CD4-positive, alpha-beta memory T cell (primary cell): ENCODE data around the gene RBM14. TPM values are rescaled to one million over a fixed set of nuclear protein-coding genes. Genes with fewer than 3 reads are reported as not detected.
A peak's percentile ranks its signal among the peaks of the same experiment; 100 is the strongest.

Source experiments
- CTCF ChIA-PET: fragments of 350-600 bp; sonication (Branson Sonifier 250); formaldehyde crosslinking; loops from one replicate; lab custom pipeline; 2021; ENCODE audit warnings: inconsistent platforms; ENCODE audit not compliant: partially characterized antibody; lab: Charles Lee
- POLR2A ChIA-PET: fragments of 350-600 bp; sonication (Branson Sonifier 250); formaldehyde crosslinking; loops from one replicate; lab custom pipeline; 2021; ENCODE audit not compliant: partially characterized antibody; lab: Charles Lee
- DNase-seq, 5 donors: peaks; one replicate each; pipeline versions ENCODE4 v3.0.0 to v3.0.0-alpha.2; 2020 to 2022; ENCODE audit warnings: mixed read lengths in 1 of 5
- H3K27ac ChIP-seq: one replicate; pipeline ENCODE4 v1.7.0; 2013; ENCODE audit warnings: low read depth, low read length
- H3K27me3 ChIP-seq: 2 replicates; pipeline ENCODE4 v1.7.0; 2013; ENCODE audit warnings: mild to moderate bottlenecking, low read length, moderate library complexity; ENCODE audit not compliant: insufficient read depth
- H3K36me3 ChIP-seq: 2 replicates; pipeline ENCODE4 v1.7.0; 2013; ENCODE audit warnings: mild to moderate bottlenecking, low read length, moderate library complexity; ENCODE audit not compliant: insufficient read depth
- H3K4me1 ChIP-seq: 2 replicates; pipeline ENCODE4 v1.7.0; 2013; ENCODE audit warnings: mild to moderate bottlenecking, low read length, moderate library complexity; ENCODE audit not compliant: insufficient read depth
- H3K4me3 ChIP-seq, 2 donors: one replicate each; pipeline ENCODE4 v1.7.0; 2013; ENCODE audit warnings: low read length in 2 of 2, mild to moderate bottlenecking in 1 of 2
- H3K9me3 ChIP-seq, 2 donors: one replicate each; pipeline ENCODE4 v1.7.0; 2013; ENCODE audit warnings: low read length in 2 of 2, control low read depth in 1 of 2; ENCODE audit not compliant: control insufficient read depth in 1 of 2
- H3K27ac Mint-ChIP-seq, 7 donors: one replicate each; pipeline ENCODE4 v1.8.0; 2020 to 2021; ENCODE audit warnings: mixed read lengths in 7 of 7, mild to moderate bottlenecking in 6 of 7, inconsistent platforms in 3 of 7, moderate library complexity in 3 of 7
- H3K27me3 Mint-ChIP-seq, 2 donors: one replicate each; pipeline ENCODE4 v1.8.0; 2020 to 2021; ENCODE audit warnings: mixed read lengths in 2 of 2
- H3K36me3 Mint-ChIP-seq, 2 donors: one replicate each; pipeline ENCODE4 v1.8.0; 2020 to 2021; ENCODE audit warnings: mixed read lengths in 2 of 2, inconsistent platforms in 1 of 2, mild to moderate bottlenecking in 1 of 2
- H3K4me1 Mint-ChIP-seq, 4 donors: one replicate each; pipeline ENCODE4 v1.8.0; 2020 to 2021; ENCODE audit warnings: mixed read lengths in 4 of 4, mild to moderate bottlenecking in 1 of 4
- H3K4me3 Mint-ChIP-seq, 8 donors: one replicate each; pipeline ENCODE4 v1.8.0; 2020 to 2021; ENCODE audit warnings: mixed read lengths in 8 of 8, mild to moderate bottlenecking in 7 of 8, moderate library complexity in 6 of 8, inconsistent platforms in 3 of 8
- H3K9me3 Mint-ChIP-seq, 8 donors: one replicate each; pipeline ENCODE4 v1.8.0; 2020 to 2021; ENCODE audit warnings: mixed read lengths in 8 of 8, mild to moderate bottlenecking in 5 of 8, inconsistent platforms in 3 of 8, moderate library complexity in 1 of 8
- intact Hi-C: fragments of 100-400 bp; cut with micrococcal nuclease; formaldehyde crosslinking; loops from one replicate; pipeline ENCODE4 v1.15.1; 2023
- polyA plus RNA-seq, 2 donors: library from polyadenylated mRNA; unstranded; fragments of 300-500 nt; fragmentation: Illumina TruSeq; gene quantifications; one replicate each; pipeline ENCODE4 v1.2.3, GENCODE V29; 2021
- total RNA-seq, 2 experiments: library from RNA; stranded (reverse); gene quantifications; one replicate each; pipeline ENCODE4 v1.2.3, GENCODE V29; 2021

RBM14 gene
- total and polyA plus RNA-seq, 4 experiments from 2014 or later: 66.2 to 196 (median 118) TPM

- ChIA-PET POLR2A (interaction anchor here (0.6 to 17.7 kb wide), 35 partner anchors 8 to 755 kb away, joined by 3 to 442 read pairs (median 6); partner anchors contain the start of genes ACTN3, B4GAT1, CCDC87 and CCS), CTCF (interaction anchor here (0.9 to 2.6 kb wide), 9 partner anchors 20 to 757 kb away, joined by 3 to 19 read pairs (median 3); partner anchors contain the start of genes CCDC87, CCS, MRPL11 and MUS81)
- Histone ChIP-seq H3K9me3 (no peaks in the 10 kb centered on the region), H3K36me3 (no peaks in the 10 kb centered on the region), H3K4me3 (peak overlapping the region; percentile 17 to 99), H3K27ac (peak overlapping the region; percentile 97), H3K27me3 (no peaks in the 10 kb centered on the region), H3K4me1 (peaks cover 48% of the 10 kb centered on the region)
- H3K4me3 Mint-ChIP-seq: peak overlapping the region; percentile 96 to 100 (median 98)
- intact Hi-C loops: loop anchor here (5.0 kb wide), 2 partner anchors 125 to 150 kb away; partner anchors contain the start of gene PELI3
- peaks cover 13 to 42% of the 10 kb centered on the region in 2 donors for H3K36me3 Mint-ChIP-seq
- H3K9me3 Mint-ChIP-seq: peaks cover 0 to 8% (median 0%) of the 10 kb centered on the region in 8 donors
- peak overlapping the region; percentile 98 to 100 (median 99) for H3K27ac Mint-ChIP-seq
- H3K4me1 Mint-ChIP-seq: peaks cover 32 to 70% (median 46%) of the 10 kb centered on the region in 4 donors
- peak in 4 of 5 donors; percentile 31 to 69 (median 43) for DNase-seq
- no peaks in the 10 kb centered on the region for H3K27me3 Mint-ChIP-seq
Measured at GRCh38 chr11:66617155-66617834, 865 bp downstream of the RBM14 start.

- ChIA-PET CTCF (interaction anchor here (0.7 to 4.8 kb wide), 5 partner anchors 20 to 59 kb away, joined by 3 to 35 read pairs (median 5); partner anchors contain the start of genes RBM4 and RBM4B), POLR2A (interaction anchor here (0.6 to 17.7 kb wide), 13 partner anchors 9 to 956 kb away, joined by 3 to 442 read pairs (median 4); partner anchors contain the start of genes CCDC87, CCS, CTSF and MRPL11)
- Mint-ChIP-seq H3K27ac (peak overlapping the region; percentile 98 to 100 (median 99)), H3K4me3 (peak overlapping the region; percentile 96 to 100 (median 98)), H3K4me1 (peaks cover 50 to 88% (median 64%) of the 10 kb centered on the region in 4 donors), H3K27me3 (no peaks in the 10 kb centered on the region), H3K36me3 (peaks cover 25 to 60% of the 10 kb centered on the region in 2 donors), H3K9me3 (peaks cover 0 to 11% (median 0%) of the 10 kb centered on the region in 8 donors)
- Histone ChIP-seq H3K4me1 (peaks cover 66% of the 10 kb centered on the region), H3K4me3 (peak overlapping the region in 1 of 2 donors; percentile 99), H3K27me3 (no peaks in the 10 kb centered on the region), H3K27ac (peak overlapping the region; percentile 97), H3K36me3 (peaks cover 6% of the 10 kb centered on the region), H3K9me3 (no peaks in the 10 kb centered on the region)
- DNase-seq: peak; percentile 78 to 88 (median 83)
- intact Hi-C loops: loop anchor here (1.0 to 5.0 kb wide), 3 partner anchors 40 to 152 kb away; partner anchors contain the start of gene PELI3
Measured at GRCh38 chr11:66619080-66619554, 2.7 kb downstream of the RBM14 start.

- Mint-ChIP-seq H3K36me3 (peaks cover 41 to 79% of the 10 kb centered on the region in 2 donors), H3K27ac (peak overlapping the region in 1 of 7 donors; percentile 71), H3K9me3 (peaks cover 0 to 9% (median 0%) of the 10 kb centered on the region in 8 donors), H3K27me3 (no peaks in the 10 kb centered on the region), H3K4me3 (no peak overlapping the region), H3K4me1 (peaks cover 45 to 90% (median 67%) of the 10 kb centered on the region in 4 donors)
- H3K27ac ChIP-seq: no peak overlapping the region
- H3K9me3 ChIP-seq: no peaks in the 10 kb centered on the region
- DNase-seq: no peak
- no peaks in the 10 kb centered on the region for H3K27me3 ChIP-seq
- CTCF ChIA-PET: interaction anchor here (0.8 to 1.2 kb wide), 3 partner anchors 18 to 49 kb away, joined by 3 read pairs; no protein-coding TSS in a partner anchor
- peaks cover 58% of the 10 kb centered on the region for H3K36me3 ChIP-seq
- H3K4me3 ChIP-seq: no peak overlapping the region
- intact Hi-C loops: no loop called here
- POLR2A ChIA-PET: interaction anchor here (1.0 to 17.7 kb wide), 4 partner anchors 8 to 32 kb away, joined by 4 to 442 read pairs (median 8); partner anchors contain the start of genes CCDC87, CCS, RBM14 and RBM4
- H3K4me1 ChIP-seq: peaks cover 62% of the 10 kb centered on the region
Measured at GRCh38 chr11:66624450-66624849, 8.0 kb downstream of the RBM14 start.

GRCh38 chr11:66625041-66625751, 8.8 kb downstream of the RBM14 start:
- Mint-ChIP-seq H3K36me3 (peaks cover 42 to 85% of the 10 kb centered on the region in 2 donors), H3K4me3 (no peak overlapping the region), H3K27ac (peak overlapping the region in 2 of 7 donors; percentile 29 to 71), H3K9me3 (peaks cover 0 to 11% (median 0%) of the 10 kb centered on the region in 8 donors), H3K27me3 (no peaks in the 10 kb centered on the region), H3K4me1 (peaks cover 44 to 90% (median 67%) of the 10 kb centered on the region in 4 donors)
- intact Hi-C loops: no loop called here
- H3K4me1 ChIP-seq: peaks cover 62% of the 10 kb centered on the region
- CTCF ChIA-PET: interaction anchor here (0.8 kb wide), 1 partner anchor 48 kb away, joined by 3 read pairs; no protein-coding TSS in a partner anchor
- peaks cover 66% of the 10 kb centered on the region for H3K36me3 ChIP-seq
- POLR2A ChIA-PET: interaction anchor here (0.7 to 17.7 kb wide), 5 partner anchors 9 to 56 kb away, joined by 3 to 442 read pairs (median 5); partner anchors contain the start of genes CCDC87, CCS, RBM14 and RBM4
- H3K27ac ChIP-seq: no peak overlapping the region
- H3K4me3 ChIP-seq: no peak overlapping the region
- no peaks in the 10 kb centered on the region for H3K27me3 ChIP-seq
- DNase-seq: no peak
- no peaks in the 10 kb centered on the region for H3K9me3 ChIP-seq

GRCh38 chr11:66625752-66626149, 9.3 kb downstream of the RBM14 start:
- Histone ChIP-seq H3K27ac (no peak overlapping the region), H3K4me1 (peaks cover 58% of the 10 kb centered on the region), H3K9me3 (no peaks in the 10 kb centered on the region), H3K4me3 (no peak overlapping the region), H3K36me3 (peaks cover 68% of the 10 kb centered on the region), H3K27me3 (no peaks in the 10 kb centered on the region)
- intact Hi-C loops: no loop called here
- ChIA-PET POLR2A (interaction anchor here (0.7 to 17.7 kb wide), 4 partner anchors 9 to 57 kb away, joined by 3 to 442 read pairs (median 8); partner anchors contain the start of genes RBM14 and RBM4), CTCF (no interaction called here)
- Mint-ChIP-seq H3K27me3 (no peaks in the 10 kb centered on the region), H3K4me3 (peak overlapping the region in 1 of 8 donors; percentile 22), H3K4me1 (peaks cover 41 to 86% (median 64%) of the 10 kb centered on the region in 4 donors), H3K9me3 (peaks cover 0 to 13% (median 0%) of the 10 kb centered on the region in 8 donors), H3K27ac (peak overlapping the region in 2 of 7 donors; percentile 31 to 71), H3K36me3 (peaks cover 43 to 85% of the 10 kb centered on the region in 2 donors)
- no peak for DNase-seq

- intact Hi-C loops: no loop called here
- Histone ChIP-seq H3K4me3 (no peak overlapping the region), H3K9me3 (no peaks in the 10 kb centered on the region), H3K27me3 (no peaks in the 10 kb centered on the region), H3K27ac (no peak overlapping the region), H3K4me1 (peaks cover 52% of the 10 kb centered on the region), H3K36me3 (peaks cover 68% of the 10 kb centered on the region)
- Mint-ChIP-seq H3K27me3 (no peaks in the 10 kb centered on the region), H3K27ac (peak overlapping the region in 3 of 7 donors; percentile 29 to 71 (median 48)), H3K9me3 (peaks cover 0 to 13% (median 0%) of the 10 kb centered on the region in 8 donors), H3K36me3 (peaks cover 43 to 82% of the 10 kb centered on the region in 2 donors), H3K4me1 (peaks cover 38 to 80% (median 59%) of the 10 kb centered on the region in 4 donors), H3K4me3 (peak overlapping the region in 3 of 8 donors; percentile 5 to 65 (median 6))
- ChIA-PET CTCF (interaction anchor here (1.1 kb wide), 1 partner anchor 12 kb away, joined by 3 read pairs; the partner anchor contains the start of gene RBM4), POLR2A (interaction anchor here (2.2 to 17.7 kb wide), 3 partner anchors 6 to 10 kb away, joined by 11 to 442 read pairs (median 442); partner anchors contain the start of genes RBM14 and RBM4)
- DNase-seq: no peak
Measured at GRCh38 chr11:66626382-66626781, 10.0 kb downstream of the RBM14 start.
